UCSD-AML1 (cell line): ENCODE data around the gene RNU1-4.
"Not testable (repeated sequence)": the region's sequence is repeated elsewhere in the genome, so short reads cannot be mapped to it uniquely, and the experiment has no call there.

ENCODE experiments used
- DNase-seq: peaks from one replicate; lab custom pipeline; 2025; ENCODE audit not compliant: unreplicated experiment; lab: John Stamatoyannopoulos, UW

Gene RNU1-4

DNA sequence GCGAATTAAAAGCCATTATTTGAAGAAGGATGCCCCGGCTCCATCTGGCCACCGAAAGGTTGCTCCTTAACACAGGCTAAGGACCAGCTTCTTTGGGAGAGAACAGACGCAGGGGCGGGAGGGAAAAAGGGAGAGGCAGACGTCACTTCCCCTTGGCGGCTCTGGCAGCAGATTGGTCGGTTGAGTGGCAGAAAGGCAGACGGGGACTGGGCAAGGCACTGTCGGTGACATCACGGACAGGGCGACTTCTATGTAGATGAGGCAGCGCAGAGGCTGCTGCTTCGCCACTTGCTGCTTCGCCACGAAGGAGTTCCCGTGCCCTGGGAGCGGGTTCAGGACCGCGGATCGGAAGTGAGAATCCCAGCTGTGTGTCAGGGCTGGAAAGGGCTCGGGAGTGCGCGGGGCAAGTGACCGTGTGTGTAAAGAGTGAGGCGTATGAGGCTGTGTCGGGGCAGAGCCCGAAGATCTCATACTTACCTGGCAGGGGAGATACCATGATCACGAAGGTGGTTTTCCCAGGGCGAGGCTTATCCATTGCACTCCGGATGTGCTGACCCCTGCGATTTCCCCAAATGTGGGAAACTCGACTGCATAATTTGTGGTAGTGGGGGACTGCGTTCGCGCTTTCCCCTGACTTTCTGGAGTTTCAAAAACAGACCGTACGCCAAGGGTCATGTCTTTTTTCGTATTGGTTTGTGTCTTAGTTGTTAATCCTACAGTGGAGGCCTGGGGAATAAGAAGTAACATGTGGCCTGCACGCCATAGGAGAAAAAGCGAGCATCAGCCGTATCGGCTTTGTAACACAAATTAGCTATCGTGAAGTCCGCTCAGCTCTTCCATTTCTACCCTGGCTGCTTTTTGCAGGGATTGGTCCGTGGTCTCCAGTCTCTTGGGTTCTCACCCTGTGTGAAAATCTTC, at the start of gene RNU1-4:
TSS of gene RNU1-4 (plus strand) at position 470 of the 918 bp plus-strand sequence.
- not testable (repeated sequence) for DNase-seq

- DNase-seq = not testable (repeated sequence)
These were observed 49.2 kb upstream of the RNU1-4 start for GRCh38 chr1:16690971-16691682.

GRCh38 chr1:16692283-16692682, 48.0 kb upstream of the RNU1-4 start:
- DNase-seq = not testable (repeated sequence)

DNA sequence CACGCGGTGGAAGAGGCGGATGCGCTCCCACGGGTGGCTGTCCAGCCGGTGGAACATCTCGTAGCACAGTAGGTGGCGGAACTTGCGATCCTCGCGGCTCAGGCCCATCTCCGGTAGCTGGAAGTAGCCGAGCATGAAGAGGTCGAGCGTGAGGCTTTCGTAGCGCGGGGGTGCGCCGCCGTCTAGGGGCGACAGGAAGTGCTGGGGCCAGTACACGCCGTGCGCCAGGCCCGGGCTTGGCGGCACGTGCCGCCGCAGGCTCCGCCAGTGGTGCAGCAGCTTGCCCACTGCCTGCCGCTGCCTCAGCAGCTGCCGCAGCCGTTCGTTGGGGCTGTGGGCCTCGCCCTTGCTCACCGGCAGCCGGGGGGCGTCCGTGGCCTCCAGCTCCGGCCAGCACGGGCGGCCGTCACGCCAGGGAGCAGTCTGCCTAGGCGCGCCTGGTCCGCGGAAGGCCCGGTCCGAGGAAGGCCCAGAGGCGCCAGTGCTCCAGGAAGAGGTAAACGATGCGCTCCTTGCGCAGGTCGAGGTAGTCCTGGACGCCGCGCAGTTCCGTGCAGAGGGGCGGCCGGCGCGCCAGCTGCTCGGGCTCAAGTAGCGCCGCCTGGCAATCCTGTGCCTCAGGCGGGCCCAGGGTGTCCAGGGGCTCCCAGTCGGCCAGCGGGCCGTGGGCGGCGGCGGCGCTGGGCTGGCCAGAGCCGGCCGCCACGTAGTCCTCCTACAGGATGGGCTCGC, 47.4 kb upstream of the RNU1-4 start:
- DNase-seq = not testable (repeated sequence)

DNA sequence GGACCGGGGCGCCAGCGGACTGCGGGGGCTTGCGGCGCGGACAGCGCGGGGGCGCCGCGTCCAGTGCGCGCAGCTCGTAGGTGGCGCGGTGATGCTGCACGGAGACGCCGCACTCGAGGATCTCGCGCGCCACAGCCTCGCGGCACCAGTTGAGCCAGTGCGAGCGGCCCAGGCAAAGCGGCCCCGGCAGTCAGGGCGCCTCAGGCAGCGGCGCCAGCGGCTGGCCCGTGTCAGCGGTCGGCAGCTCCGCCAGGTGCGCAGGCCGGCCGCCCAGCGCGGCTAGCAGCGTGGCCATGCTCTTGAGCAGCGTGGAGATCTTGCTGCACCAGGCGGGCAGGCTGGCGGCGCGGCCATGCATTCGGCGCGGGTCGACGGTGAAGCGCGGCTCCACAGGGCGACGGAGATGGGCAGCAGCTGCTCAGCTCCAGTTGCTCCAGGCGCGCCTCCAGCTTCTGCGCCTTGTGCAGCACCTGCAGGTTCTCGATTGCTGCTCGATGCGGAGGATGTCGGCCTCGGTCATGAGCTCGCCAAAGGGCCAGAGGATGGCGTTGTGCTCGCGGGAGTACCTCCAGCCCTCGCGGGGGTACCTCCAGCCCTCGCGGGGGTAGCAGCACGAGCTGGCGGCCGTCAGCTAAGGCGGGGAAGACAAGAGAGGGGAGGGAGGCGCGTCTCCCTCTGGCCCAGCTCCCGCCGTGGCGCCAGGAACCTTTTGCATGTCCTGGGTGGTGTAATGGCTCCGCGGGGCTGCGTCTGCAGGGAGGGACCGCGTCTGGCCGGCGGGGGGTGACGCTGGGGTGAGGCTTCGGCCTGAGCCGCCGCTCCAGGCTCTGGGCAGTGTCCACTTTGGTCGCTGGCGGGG, 46.6 kb upstream of the RNU1-4 start:
- DNase-seq = not testable (repeated sequence)

DNA sequence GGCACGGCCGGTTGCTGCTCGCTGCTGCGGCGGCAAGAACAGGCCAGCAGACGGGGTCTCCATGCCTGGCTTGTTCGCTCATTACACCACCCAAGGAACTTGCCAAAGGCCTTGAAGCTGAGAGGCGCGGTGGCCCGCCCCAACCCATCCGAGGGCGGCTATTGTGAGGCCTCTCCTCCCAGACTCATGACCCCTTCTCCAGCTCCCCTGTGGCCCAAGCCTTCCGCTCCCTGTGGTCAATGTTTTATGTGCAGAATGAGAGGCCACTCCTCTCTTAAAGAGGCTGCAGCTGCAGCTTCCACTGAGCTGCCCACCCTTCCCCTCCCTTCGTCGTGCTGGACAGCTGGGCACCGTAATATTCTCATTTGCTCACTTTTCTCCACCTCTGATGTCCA, 46.0 kb upstream of the RNU1-4 start:
- DNase-seq = not testable (repeated sequence)

- DNase-seq = not testable (repeated sequence)
These were observed 43.7 kb upstream of the RNU1-4 start for GRCh38 chr1:16696507-16697150.

DNA sequence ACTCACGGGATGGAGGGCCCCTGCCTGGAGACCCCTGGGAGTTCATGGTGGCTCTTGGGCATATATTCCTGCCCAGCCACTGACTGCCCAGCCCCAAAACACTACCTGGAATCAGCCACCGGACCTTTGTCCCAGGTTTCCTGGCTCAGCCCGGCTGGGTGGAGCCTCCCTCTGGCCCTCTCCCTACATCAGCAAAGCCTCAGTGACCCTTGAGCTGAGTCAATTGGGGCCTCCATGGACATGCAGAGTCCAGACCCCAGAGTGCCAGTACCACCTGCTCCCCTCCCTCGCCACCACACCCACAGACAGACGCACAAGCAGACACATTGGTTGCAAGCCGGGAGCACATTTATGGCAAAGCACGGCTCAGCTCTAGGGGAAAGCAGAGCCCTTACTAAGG, 43.2 kb upstream of the RNU1-4 start:
- not testable (repeated sequence) for DNase-seq

DNA sequence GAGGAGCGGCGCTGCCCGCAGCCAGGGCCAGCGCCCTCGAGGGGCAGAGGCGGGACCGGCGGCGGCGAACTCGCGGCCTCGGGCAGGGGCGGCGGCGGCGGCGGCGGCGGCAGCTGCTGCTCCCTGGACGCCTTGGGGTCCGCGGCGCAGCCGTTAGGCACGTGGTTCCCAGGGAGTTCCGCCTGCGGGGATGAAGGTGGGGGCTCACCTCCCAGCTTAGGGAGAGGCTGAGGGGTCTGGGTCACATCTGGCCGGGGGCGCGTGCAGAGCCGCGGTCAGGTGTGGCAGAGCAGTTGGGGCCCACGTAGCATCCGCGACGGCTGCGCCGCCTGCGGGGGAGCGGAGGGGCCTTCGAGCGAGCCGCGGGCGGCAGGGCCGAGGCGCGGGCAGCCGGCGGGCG, 40.9 kb upstream of the RNU1-4 start:
- not testable (repeated sequence) for DNase-seq

DNA sequence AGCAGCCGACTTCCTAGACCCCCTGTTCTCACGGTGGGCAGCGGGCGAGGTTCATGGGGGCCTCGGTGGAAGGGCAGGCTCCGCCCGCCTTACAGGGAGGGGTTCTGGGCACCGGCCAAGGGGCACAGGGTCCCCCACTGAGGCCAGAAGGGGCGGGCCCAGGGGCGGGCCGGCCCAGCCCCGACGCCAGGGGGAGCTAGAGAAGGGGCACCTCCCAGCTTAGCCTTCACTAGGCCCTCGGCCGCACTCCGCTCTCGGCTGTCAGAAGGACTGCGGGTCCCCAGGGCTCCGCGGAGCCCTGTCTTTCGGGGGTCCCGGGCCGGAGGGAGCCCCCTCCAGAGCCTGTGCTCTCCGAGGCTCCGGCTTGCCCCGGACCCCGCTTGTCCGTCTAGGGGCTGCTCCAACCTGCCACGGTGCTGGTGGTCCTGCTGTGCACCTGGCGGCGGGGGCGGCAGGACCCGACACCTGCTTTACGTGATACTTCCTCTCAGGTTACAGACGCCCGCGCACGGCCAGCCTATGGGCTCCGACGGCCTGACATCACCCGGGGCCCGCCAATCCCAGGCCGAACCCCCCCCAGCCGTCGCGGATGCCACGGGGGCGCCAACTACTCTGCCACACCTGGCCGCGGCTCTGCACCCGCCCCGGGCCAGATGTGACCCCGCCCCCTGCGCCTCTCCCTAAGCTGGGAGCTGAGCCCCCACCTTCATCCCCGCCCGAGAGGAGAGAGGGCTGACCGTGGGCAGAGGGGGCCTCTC, 40.0 kb upstream of the RNU1-4 start:
- DNase-seq = not testable (repeated sequence)

DNA sequence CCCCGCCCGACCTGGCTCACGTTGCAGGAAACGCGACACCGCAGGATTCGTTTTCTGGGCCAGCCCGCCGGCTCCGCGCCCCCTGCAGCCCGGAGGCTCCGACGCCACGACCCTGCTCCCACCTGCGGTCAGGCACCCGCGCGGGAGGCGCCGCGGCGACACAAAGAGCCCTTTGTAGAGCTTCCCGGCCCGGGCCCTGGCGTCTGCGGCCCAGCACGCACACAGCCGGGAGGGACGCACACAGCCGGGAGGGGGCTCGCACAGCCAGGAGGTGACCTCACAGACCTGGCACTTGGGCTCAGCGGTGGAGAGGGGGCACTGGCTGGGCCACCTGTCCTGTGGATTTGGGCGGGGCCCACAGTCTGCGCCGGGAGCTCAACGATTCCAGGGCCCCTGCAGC, 39.1 kb upstream of the RNU1-4 start:
- DNase-seq = not testable (repeated sequence)

GRCh38 chr1:16702280-16702679, 38.0 kb upstream of the RNU1-4 start:
- not testable (repeated sequence) for DNase-seq

GRCh38 chr1:16703141-16703540, 37.2 kb upstream of the RNU1-4 start:
- DNase-seq = not testable (repeated sequence)

GRCh38 chr1:16703602-16704001, 36.7 kb upstream of the RNU1-4 start:
- not testable (repeated sequence) for DNase-seq

GRCh38 chr1:16704076-16704475, 36.2 kb upstream of the RNU1-4 start:
- not testable (repeated sequence) for DNase-seq

- not testable (repeated sequence) for DNase-seq
These were observed 35.7 kb upstream of the RNU1-4 start for GRCh38 chr1:16704502-16705100.

DNA sequence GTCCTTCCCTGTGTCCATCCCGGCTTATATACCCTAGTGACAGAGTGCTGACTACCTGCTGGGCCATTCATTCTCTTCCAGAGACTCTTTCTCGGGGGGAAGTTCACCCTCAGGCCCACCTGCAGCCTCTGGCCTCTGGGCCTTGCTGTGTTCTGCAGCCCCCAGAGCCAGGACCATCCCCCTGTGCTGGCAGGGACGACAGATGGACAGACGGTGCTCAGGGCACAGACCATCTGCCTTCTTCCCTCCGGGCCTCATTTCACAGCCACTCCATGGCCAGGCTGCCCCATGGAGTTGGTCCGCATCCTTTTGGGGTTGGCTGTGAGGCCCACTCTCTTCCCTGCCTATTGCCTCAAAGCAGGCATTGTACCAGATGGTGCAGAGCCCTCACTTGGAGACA, 34.0 kb upstream of the RNU1-4 start:
- not testable (repeated sequence) for DNase-seq
